BJ (cell line): ENCODE measurements around the gene NEK4. TPM values are rescaled to one million over a fixed set of nuclear protein-coding genes. Genes with fewer than 3 reads are reported as not detected.

Experiments used
- CTCF ChIA-PET: fragments of 350-600 bp; formaldehyde crosslinking; extraction: SDS; loops from one replicate; lab custom pipeline; 2021; ENCODE audit warnings: antibody characterized with exemption, inconsistent platforms; lab: Yijun Ruan, JAX
- POLR2A ChIA-PET: fragments of 300-600 bp; sonication (Branson Sonifier 250); formaldehyde crosslinking; extraction: SDS; loops from one replicate; lab custom pipeline; 2021; ENCODE audit warnings: antibody characterized with exemption; lab: Charles Lee
- DNase-seq: peaks from one replicate; pipeline ENCODE4 v3.0.0-alpha.2; 2011; ENCODE audit warnings: low read depth
- H3K27me3 ChIP-seq: 2 replicates; pipeline ENCODE4 v1.6.0; 2011; ENCODE audit warnings: low read length; ENCODE audit not compliant: control insufficient read depth, insufficient read depth
- H3K36me3 ChIP-seq: 2 replicates; pipeline ENCODE4 v1.5.1; 2011; ENCODE audit warnings: low read length; ENCODE audit not compliant: control insufficient read depth, insufficient read depth
- H3K4me3 ChIP-seq: 2 replicates; pipeline ENCODE4 v1.5.1; 2011; ENCODE audit warnings: low read depth, mild to moderate bottlenecking, control low read depth, low read length
- polyA plus RNA-seq: library from polyadenylated mRNA; depleted of rRNA; stranded (reverse); fragments of >200 nt; gene quantifications from 2 replicates; pipeline ENCODE4 v1.2.3, GENCODE V29; 2011
- TF ChIP-seq, protein P1 (sequence below): IDR thresholded peaks from 2 replicates; pipeline ENCODE4 v1.5.1; 2011; ENCODE audit warnings: low read depth, mild to moderate bottlenecking, control low read depth, inconsistent platforms, low read length, moderate library complexity; ENCODE audit not compliant: insufficient read depth

NEK4 gene
- polyA plus RNA-seq, 1 experiment, result 10.0 TPM

DNA sequence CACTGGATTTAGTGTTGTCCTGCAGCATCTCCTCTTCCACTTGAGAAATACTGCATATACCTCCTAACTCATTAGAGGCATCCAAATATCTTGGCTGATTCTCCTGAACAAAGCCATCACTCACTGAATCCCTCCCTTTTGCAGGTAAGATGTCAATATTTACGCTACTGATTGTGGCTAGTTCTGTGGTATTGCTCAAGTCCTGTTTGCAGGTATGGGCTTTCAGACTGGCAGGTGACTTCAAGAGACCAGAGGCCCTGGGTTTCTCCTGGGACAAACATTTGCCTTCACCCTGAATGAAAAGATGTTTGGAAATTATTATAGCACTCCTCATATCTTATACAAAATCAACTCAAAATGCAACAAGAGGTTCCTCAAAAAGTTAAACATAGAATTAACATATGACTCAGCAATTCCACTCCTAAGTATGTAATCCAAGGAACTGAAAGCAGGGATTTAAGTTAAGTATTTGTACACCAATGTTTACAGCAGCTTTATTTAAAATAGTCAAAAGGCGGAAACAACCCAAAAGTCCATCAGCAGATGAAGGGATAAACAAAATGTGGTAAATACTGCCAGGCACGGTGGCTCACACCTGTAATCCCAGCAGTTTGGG, 18.6 kb downstream of the NEK4 start:
- peaks cover 12% of the 10 kb centered on the region for H3K36me3 ChIP-seq
- no peak for DNase-seq

DNA sequence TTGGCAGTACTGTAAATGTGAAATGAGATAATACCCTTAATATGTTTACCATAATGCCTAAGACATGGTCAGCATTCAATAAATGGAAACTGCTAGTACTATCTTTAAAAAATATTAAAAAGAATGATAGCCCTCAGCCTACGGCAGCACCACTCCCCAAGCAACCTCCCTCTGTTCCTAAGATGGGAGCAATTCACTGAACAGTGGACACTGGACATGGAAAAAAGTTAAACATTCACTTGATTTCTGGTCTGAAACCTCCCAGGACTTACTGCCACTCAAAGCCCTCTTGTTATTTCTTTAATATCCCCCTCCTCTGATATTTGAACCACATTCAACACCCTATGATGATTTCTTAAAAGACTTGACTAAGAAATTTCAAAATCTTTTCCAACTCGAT, 27.0 kb downstream of the NEK4 start:
- H3K36me3 ChIP-seq, result peaks cover 6% of the 10 kb centered on the region
- ChIA-PET POLR2A (no interaction called here), CTCF (interaction anchor here (0.9 to 2.3 kb wide), 5 partner anchors 22 to 370 kb away, joined by 3 to 7 read pairs (median 3); no protein-coding TSS in a partner anchor)
- no peaks in the 10 kb centered on the region for H3K27me3 ChIP-seq
- no peak overlapping the region for H3K4me3 ChIP-seq
- TF ChIP-seq, protein P1, sequence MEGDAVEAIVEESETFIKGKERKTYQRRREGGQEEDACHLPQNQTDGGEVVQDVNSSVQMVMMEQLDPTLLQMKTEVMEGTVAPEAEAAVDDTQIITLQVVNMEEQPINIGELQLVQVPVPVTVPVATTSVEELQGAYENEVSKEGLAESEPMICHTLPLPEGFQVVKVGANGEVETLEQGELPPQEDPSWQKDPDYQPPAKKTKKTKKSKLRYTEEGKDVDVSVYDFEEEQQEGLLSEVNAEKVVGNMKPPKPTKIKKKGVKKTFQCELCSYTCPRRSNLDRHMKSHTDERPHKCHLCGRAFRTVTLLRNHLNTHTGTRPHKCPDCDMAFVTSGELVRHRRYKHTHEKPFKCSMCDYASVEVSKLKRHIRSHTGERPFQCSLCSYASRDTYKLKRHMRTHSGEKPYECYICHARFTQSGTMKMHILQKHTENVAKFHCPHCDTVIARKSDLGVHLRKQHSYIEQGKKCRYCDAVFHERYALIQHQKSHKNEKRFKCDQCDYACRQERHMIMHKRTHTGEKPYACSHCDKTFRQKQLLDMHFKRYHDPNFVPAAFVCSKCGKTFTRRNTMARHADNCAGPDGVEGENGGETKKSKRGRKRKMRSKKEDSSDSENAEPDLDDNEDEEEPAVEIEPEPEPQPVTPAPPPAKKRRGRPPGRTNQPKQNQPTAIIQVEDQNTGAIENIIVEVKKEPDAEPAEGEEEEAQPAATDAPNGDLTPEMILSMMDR, result no peak
- no peak for DNase-seq

More for the DNA sequence above, 18.6 kb downstream of the NEK4 start:
- TF ChIP-seq, protein P1, result no peak
- ChIA-PET CTCF (interaction anchor here (1.4 kb wide), 1 partner anchor 10 kb away, joined by 3 read pairs; no protein-coding TSS in a partner anchor), POLR2A (no interaction called here)
- no peak overlapping the region for H3K4me3 ChIP-seq
- no peaks in the 10 kb centered on the region for H3K27me3 ChIP-seq

GRCh38 chr3:52743152-52743551, 27.6 kb downstream of the NEK4 start:
- ChIA-PET POLR2A (no interaction called here), CTCF (interaction anchor here (0.9 to 2.3 kb wide), 5 partner anchors 23 to 371 kb away, joined by 3 to 7 read pairs (median 3); no protein-coding TSS in a partner anchor)
- Histone ChIP-seq H3K4me3 (no peak overlapping the region), H3K36me3 (peaks cover 6% of the 10 kb centered on the region), H3K27me3 (no peaks in the 10 kb centered on the region)
- no peak for DNase-seq
- TF ChIP-seq, protein P1, result no peak

- H3K36me3 ChIP-seq, result peaks cover 8% of the 10 kb centered on the region
- H3K27me3 ChIP-seq, result no peaks in the 10 kb centered on the region
- ChIA-PET POLR2A (no interaction called here), CTCF (interaction anchor here (0.7 to 2.3 kb wide), 11 partner anchors 10 to 329 kb away, joined by 3 to 7 read pairs (median 4); partner anchors contain the start of gene NEK4)
- TF ChIP-seq, protein P1, result peak; percentile 65
- no peak overlapping the region for H3K4me3 ChIP-seq
- no peak for DNase-seq
These were observed 28.2 kb downstream of the NEK4 start for GRCh38 chr3:52742418-52743041.

DNA sequence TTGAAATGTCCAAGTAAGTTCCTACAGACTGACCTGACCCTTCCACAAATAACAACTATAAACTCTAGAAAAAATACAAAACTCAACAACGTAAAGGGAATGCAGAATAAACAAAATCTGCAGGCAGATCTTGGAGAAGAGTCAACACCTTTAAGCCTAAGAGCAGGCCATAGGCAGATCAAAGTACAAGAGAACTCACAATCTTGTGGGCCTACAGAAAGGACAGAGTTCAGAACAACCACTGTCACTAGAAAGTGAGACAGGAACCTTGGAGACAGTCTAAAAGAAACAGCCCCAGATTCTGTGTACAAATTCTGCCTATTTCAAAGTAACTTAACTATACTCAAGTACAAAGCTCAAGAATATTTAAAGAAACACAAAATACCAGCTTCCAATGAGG, 31.0 kb downstream of the NEK4 start:
- TF ChIP-seq, protein P1, result no peak
- H3K4me3 ChIP-seq, result no peak overlapping the region
- ChIA-PET POLR2A (no interaction called here), CTCF (no interaction called here)
- peaks cover 9% of the 10 kb centered on the region for H3K36me3 ChIP-seq
- H3K27me3 ChIP-seq, result no peaks in the 10 kb centered on the region
- DNase-seq, result no peak
